GM11168 (cell line): ENCODE measurements around the gene MME.

Experiments used
- in situ Hi-C: fragments of 300-500 bp; cut with MboI; formaldehyde crosslinking; loops from one replicate; pipeline ENCODE4 v1.12.0; 2022; ENCODE audit warnings: low sequenced_read_pairs; ENCODE audit not compliant: unreplicated experiment

Gene MME

GRCh38 chr3:155079746-155080487, at the start of gene MME:
MME (plus strand) TSS chr3:155080319; CDS start chr3:155084168, 3,849 bp downstream.
- in situ Hi-C loops, result no loop called here

- in situ Hi-C loops, result no loop called here
Measured at GRCh38 chr3:155031186-155031585, 48.9 kb upstream of the MME start.

DNA sequence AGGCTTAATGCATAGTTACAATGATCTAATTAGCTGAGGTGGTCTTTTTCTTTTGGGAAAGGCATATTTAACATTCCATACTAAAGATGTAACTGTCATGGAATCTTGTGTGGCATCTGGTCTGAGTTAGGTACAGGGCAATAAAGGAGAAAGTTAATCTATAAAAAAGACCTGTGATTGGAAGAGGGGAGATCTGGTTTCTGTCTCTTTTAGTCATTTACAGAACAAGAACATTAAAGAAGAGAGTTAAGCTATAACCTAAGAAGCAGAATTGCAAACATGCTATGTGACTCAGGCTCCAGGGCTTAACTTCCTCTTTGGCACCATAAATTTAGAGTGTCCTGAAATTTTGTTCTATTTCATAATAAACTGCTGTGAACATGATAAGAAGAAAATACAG, 47.2 kb upstream of the MME start:
- in situ Hi-C loops, result no loop called here

- in situ Hi-C loops, result no loop called here
Measured at GRCh38 chr3:155034786-155035185, 45.3 kb upstream of the MME start.

GRCh38 chr3:155035553-155035952, 44.6 kb upstream of the MME start:
- in situ Hi-C loops, result no loop called here

DNA sequence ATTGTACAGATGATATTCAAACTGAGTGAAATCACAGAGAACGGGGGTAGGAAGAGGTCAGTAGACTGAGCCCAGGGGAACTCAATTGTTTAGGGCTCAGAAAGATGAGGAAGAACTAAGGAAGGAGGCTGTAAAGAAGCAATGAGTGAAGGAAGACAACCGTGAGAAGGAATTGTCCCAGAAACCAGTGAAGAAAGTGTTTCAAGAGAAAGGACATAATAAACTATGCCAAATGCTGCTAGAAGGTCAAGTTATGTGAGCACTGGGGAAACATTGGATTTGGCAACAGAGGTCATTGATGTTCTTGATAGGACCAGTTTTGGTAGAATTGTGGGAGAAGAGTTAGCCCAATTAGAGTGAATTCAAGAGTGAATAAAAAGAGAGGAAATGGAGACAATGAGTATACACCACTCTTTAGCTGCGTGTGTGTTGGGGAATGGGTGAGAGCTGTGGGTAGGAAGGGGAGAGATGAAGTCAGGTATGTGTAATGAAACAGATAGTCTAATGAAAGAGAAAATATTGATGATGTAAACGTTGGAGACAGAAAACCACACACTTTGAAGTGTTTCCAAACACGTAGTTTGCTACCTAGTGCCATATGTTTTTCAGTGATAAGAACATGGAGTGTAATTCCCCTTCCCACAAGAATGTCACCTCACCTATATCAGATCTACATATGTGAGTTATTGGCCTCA, 42.5 kb upstream of the MME start:
- in situ Hi-C loops, result no loop called here

- in situ Hi-C loops, result no loop called here
Measured at GRCh38 chr3:155038203-155038554, 41.9 kb upstream of the MME start.

DNA sequence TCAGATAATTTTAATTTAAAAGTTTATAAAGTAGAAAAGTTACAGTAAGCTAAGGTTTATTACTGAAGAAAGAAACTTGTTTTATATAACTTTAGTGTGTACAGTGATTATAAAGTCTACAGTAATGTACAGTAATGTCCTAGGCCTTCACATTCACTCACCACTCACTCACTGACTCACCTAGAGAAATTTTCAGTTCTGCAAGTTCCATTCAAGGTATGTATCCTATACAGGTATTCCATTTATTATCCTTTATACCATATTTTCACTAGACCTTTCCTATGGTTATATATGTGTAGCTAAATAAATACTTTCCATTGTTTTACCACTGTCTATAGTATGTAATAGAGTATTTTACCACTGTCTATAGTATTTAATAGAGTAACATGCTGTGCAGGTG, 33.2 kb upstream of the MME start:
- in situ Hi-C loops, result no loop called here

- in situ Hi-C loops, result no loop called here
Measured at GRCh38 chr3:155047672-155048071, 32.4 kb upstream of the MME start.

GRCh38 chr3:155049959-155050358, 30.2 kb upstream of the MME start:
- in situ Hi-C loops, result no loop called here

GRCh38 chr3:155052470-155052869, 27.6 kb upstream of the MME start:
- in situ Hi-C loops, result no loop called here

DNA sequence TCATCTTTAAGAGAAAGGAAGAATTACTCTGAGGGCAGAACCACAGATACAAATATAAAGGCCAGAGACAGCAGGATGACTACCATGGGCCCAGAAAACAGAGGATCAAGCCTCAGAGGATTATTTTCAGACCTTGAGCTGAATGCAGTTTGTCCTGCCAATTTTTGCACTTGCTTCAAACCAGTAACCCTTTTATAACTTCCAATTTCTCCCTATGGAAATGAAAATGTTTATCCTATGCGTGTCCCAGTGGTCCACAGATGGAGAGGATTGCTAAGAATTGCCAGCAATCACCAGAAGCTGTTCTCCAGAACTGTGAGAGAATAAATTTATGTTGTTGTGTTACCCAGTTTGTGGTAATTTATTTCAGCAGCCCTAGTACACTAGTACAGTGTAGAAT, 26.4 kb upstream of the MME start:
- in situ Hi-C loops, result no loop called here

DNA sequence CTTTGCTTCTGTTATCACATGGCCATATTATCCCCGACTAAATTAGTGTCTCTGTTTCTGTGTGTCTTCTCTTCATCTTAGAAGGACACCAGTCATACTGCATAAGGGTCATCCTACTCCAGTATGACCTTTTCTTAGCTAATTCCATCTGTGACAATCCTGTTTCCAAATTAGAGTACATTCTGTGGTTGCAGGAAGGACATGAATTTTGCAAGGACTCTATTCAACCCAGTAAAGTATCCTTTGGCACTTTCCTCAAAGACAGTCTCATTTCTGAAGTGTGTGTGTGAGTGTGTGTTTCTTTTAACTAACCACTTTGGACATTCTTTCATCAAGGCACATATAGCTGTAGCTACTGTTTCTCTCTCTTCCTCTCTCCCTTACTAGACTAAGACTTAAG, 15.2 kb upstream of the MME start:
- in situ Hi-C loops, result no loop called here

- in situ Hi-C loops, result no loop called here
Measured at GRCh38 chr3:155065537-155065936, 14.6 kb upstream of the MME start.

- in situ Hi-C loops, result no loop called here
Measured at GRCh38 chr3:155069729-155070128, 10.4 kb upstream of the MME start.

GRCh38 chr3:155070316-155070715, 9.8 kb upstream of the MME start:
- in situ Hi-C loops, result no loop called here

DNA sequence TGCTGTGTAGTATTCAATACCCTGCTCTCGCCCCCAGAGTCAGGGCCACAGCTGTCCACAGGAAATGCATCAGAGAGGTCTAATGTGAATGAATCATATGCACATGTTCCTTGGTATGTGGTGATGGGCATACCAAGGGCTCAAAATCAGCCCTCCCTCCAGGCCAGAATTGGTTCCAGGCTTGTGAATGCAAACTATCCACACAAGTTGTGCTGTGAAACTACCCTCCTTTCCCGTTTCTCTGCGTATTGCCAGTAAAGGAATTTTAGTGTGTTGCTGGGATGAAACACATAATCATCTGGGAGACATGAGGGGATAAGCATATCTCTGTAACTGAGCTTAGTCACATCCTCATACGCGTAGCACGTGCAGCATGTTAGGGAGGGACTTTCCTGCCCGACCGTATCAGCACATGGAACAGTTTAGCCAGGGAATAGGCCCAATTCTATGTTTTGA, 9.2 kb upstream of the MME start:
- in situ Hi-C loops, result no loop called here

DNA sequence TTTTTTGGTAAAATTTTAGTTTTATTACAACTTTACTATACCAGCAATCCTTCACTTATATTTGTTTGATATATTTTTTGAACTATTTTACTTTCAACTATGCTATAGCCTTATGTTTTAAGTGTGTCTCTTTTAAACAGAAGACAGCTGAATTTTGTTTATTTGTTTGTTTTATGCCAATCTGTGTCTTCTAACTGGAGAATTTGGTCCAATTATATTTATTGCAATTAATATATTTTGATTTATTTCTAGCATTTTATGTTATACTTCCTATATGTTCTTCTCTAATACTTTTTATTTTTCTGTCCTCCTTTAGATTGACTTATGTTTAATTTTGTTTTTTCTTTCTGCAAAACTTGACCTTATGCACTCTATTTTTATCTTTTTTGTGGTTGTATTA, 4.9 kb upstream of the MME start:
- in situ Hi-C loops, result no loop called here

DNA sequence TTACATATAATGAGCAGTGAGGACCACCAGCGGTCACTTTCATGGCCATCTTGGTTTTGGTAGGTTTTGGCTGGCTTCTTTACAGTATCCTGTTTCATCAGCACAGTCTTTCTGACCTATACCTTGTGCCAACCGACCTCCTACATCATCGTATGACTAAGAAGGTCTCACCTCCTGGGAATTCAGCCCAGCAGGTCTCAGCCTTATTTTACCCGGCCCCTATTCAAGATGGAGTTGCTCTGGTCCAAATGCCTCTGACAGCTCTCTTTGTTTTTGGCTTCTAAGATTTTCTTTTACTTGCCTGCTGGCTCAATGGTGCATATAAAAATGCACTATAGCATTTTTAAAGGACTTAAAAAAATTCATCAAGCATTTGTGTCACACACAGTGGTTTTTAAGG, 3.2 kb upstream of the MME start:
- in situ Hi-C loops, result no loop called here

GRCh38 chr3:155078711-155079467, 1.2 kb upstream of the MME start:
- in situ Hi-C loops, result no loop called here

GRCh38 chr3:155079468-155079745, 712 bp upstream of the MME start:
- in situ Hi-C loops, result no loop called here
